Left renal cortex interstitium (tissue), 4 donors: ENCODE results near the gene STON1. TPM values are rescaled to one million over a fixed set of nuclear protein-coding genes. Genes with fewer than 3 reads are reported as not detected.
"Not testable (repeated sequence)": the region's sequence is repeated elsewhere in the genome, so short reads cannot be mapped to it uniquely, and the experiment has no call there.

Source experiments
- DNase-seq, 4 donors: peaks; one replicate each; pipeline ENCODE4 v3.0.0-alpha.2; 2013; ENCODE audit warnings: low read depth in 4 of 4, low spot score in 2 of 4, missing footprints in 1 of 4
- polyA plus RNA-seq, 4 donors: library from polyadenylated mRNA; unstranded; fragments of 120-200 nt; gene quantifications; one replicate each; pipeline ENCODE4 v1.2.1, GENCODE V29; 2013; ENCODE audit not compliant: insufficient read length in 4 of 4

STON1 gene
- polyA plus RNA-seq, 4 donors: 30.2 to 40.4 (median 34.4) TPM

- no peak for DNase-seq
Observed at GRCh38 chr2:48525269-48525943, 4.5 kb upstream of the STON1 start.

GRCh38 chr2:48527226-48527885, 2.6 kb upstream of the STON1 start:
- no peak for DNase-seq

GRCh38 chr2:48528431-48528830, 1.5 kb upstream of the STON1 start:
- no peak for DNase-seq

GRCh38 chr2:48529194-48529593, 760 bp upstream of the STON1 start:
- DNase-seq: no peak

GRCh38 chr2:48529676-48530032, 300 bp upstream of the STON1 start:
- no peak for DNase-seq

- DNase-seq: peak in 2 of 4 donors; percentile 65 to 70
Observed at GRCh38 chr2:48531141-48531648, 1.2 kb downstream of the STON1 start.

GRCh38 chr2:48532174-48532573, 2.2 kb downstream of the STON1 start:
- no peak for DNase-seq

- DNase-seq: no peak
Observed at GRCh38 chr2:48532824-48533223, 2.9 kb downstream of the STON1 start.

- DNase-seq: no peak
Observed at GRCh38 chr2:48534781-48535180, 4.8 kb downstream of the STON1 start.

- no peak for DNase-seq
Observed at GRCh38 chr2:48540237-48540935, 10.4 kb downstream of the STON1 start.

GRCh38 chr2:48541666-48542389, 11.9 kb downstream of the STON1 start:
- DNase-seq: no peak

GRCh38 chr2:48543895-48544294, 13.9 kb downstream of the STON1 start:
- no peak for DNase-seq

GRCh38 chr2:48545244-48545643, 15.3 kb downstream of the STON1 start:
- no peak for DNase-seq

GRCh38 chr2:48548840-48549239, 18.9 kb downstream of the STON1 start:
- DNase-seq: no peak

- DNase-seq: no peak
Observed at GRCh38 chr2:48549972-48550371, 20.0 kb downstream of the STON1 start.

GRCh38 chr2:48551548-48551947, 21.6 kb downstream of the STON1 start:
- no peak for DNase-seq

GRCh38 chr2:48555071-48555470, 25.1 kb downstream of the STON1 start:
- not testable (repeated sequence) for DNase-seq

GRCh38 chr2:48558456-48558855, 28.5 kb downstream of the STON1 start:
- no peak for DNase-seq

GRCh38 chr2:48560546-48561209, 30.7 kb downstream of the STON1 start:
- DNase-seq: no peak

GRCh38 chr2:48562281-48562680, 32.3 kb downstream of the STON1 start:
- no peak for DNase-seq
